HG03520 (cell line): ENCODE results near the gene TLDC2.
"Not testable (repeated sequence)": the region's sequence is repeated elsewhere in the genome, so short reads cannot be mapped to it uniquely, and the experiment has no call there.

ENCODE experiments used
- ATAC-seq: cut with Tn5 transposase; IDR thresholded peaks from one replicate; pipeline ENCODE4 v1.9.1; 2021; ENCODE audit warnings: mild to moderate bottlenecking, moderate library complexity; ENCODE audit not compliant: unreplicated experiment

TLDC2 gene

GRCh38 chr20:36866681-36867495 lies 9.1 kb upstream of the TLDC2 start:
- ATAC-seq: no peak

GRCh38 chr20:36871640-36872570 lies 4.0 kb upstream of the TLDC2 start:
- ATAC-seq: no peak

DNA sequence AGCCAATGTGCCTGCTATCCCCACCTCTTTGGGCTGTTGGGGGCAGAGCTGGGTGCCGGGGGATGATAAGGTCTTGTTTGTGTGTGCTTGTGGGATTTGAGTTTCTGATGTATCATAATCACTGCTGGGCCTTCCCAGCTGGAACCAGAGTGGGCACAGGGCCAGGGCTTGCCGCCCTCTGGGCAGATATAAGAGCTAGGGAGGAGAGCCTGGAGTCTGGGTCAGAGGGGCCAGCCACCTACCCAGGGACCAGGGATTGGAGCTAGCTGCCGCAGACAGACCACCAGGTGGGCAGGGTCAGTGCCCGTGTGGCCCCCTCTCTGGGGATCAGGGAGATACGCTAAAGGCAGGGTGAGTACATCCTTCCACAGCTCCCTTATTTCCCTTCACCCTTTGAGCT lies 3.1 kb upstream of the TLDC2 start:
- no peak for ATAC-seq

GRCh38 chr20:36873498-36874189 lies 2.3 kb upstream of the TLDC2 start:
- no peak for ATAC-seq

DNA sequence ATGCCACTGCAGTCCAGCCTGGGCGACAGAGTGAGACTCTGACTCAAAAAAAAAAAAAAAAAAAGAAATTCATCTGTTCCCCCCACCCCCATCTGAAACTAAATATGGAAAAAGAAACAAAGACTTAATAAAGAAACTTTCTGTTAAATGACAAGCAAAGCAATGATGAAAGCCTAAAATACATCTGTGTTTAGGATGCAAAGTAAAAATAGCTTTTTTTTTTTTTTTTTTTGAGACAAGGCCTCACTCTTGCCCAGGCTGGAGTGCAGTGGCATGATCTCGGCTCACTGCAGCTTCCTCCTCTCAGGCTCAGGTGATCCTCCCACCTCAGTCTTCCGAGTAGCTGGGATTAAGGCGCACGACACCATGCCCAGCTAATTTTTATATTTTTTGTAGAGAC lies 845 bp upstream of the TLDC2 start:
- not testable (repeated sequence) for ATAC-seq

DNA sequence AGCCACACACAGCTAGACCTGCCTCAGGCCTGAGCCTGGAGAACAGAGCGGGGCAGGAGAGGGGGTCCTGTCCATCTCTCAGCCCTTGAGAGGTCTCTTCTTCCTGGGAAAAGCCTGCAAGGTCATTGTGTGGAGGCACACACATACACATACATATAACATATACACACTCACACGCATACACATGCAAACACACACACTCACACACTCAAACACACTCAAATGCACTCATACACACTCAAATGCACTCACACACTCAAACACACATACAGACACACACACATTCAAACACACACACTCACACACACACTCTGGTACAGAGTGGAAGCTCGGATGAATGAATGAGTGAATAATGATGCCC lies 515 bp downstream of the TLDC2 start:
- ATAC-seq: no peak

DNA sequence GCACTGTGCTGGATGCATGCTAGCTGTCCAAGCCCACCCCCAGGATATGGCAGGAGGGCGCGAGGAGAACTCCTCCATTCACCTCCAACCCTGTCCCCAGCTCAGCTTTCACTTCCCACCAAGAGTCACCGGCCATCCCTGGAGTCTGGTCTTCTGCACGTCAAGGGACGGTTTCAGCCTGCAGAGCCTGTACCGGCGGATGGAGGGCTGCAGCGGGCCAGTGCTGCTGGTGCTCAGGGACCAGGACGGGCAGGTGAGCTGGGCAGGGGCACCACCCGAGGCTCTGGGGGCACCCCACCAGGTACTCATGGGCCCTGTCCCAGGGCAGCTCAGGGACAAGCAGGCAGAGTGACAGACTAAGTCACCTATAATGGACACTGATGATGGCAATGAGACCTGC lies 3.0 kb downstream of the TLDC2 start:
- ATAC-seq: no peak

- no peak for ATAC-seq
Observed at GRCh38 chr20:36880741-36881250, 4.9 kb downstream of the TLDC2 start.

GRCh38 chr20:36881331-36881730 lies 5.4 kb downstream of the TLDC2 start:
- no peak for ATAC-seq

GRCh38 chr20:36881888-36882287 lies 6.0 kb downstream of the TLDC2 start:
- no peak for ATAC-seq

GRCh38 chr20:36883977-36884535 lies 8.1 kb downstream of the TLDC2 start:
- ATAC-seq: no peak

- no peak for ATAC-seq
Observed at GRCh38 chr20:36885356-36885755, 9.4 kb downstream of the TLDC2 start.

GRCh38 chr20:36886859-36887751 lies 11.2 kb downstream of the TLDC2 start:
- no peak for ATAC-seq

DNA sequence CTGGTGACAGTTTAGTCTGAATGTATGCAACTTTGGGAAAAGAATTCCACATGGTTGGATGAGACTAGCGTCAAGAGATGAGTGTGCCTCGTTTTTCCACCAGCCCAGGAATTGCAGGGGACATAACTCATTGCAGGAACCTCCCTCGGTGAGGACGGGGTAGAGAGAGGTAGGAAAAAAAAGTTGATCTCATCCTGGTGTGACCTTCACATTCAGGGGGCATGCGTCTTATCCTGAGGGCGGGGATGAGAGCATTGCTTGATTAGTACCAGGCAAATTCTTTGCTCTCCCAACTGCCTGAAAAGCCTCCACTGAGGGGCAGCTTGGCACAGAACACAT lies 11.8 kb downstream of the TLDC2 start:
- no peak for ATAC-seq

DNA sequence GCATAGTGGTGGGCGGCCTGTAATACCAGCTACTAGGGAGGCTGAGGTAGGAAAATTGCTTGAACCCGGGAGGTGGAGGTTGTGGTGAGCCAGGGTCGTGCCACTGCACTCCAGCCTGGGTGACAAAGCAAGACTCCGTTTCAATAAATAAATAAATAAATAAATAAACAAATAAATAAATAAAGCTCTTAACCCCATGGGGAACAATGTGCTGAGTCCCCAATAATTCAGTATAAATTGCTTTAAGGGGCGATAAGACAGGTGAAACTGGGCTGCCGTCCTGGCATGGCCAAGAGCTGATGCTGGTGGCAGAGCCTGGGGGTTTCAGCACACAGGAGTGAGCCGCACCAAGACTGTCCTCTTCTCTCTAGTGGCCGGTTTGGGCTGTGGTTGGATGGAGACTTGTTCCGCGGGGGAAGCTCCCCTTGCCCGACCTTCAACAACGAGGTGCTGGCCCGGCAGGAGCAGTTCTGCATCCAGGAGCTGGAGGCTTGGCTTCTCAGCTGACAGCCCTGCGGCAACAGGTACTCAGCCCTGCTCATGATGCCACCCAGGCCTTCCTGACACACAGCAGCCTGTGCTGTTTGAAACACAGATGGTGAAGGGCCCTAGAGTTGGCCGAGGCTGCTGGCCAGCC lies 13.1 kb downstream of the TLDC2 start:
- ATAC-seq: no peak

DNA sequence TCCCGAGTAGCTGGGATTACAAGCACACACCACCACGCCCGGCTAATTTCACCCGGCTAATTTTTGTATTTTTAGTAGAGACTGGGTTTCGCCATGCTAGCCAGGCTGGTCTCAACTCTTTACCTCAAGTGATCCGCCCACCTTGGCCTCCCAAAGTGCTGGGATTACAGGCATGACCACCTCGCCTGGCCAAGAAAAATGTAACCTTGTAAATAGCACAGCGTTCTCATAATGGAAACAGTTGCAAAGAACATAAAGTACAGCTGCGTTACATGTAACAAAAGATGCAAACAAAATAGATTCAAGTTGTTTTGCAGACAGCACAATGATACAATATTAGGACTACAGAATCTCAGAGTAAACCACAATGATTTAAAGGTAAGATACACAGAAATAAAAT lies 14.6 kb downstream of the TLDC2 start:
- no peak for ATAC-seq

DNA sequence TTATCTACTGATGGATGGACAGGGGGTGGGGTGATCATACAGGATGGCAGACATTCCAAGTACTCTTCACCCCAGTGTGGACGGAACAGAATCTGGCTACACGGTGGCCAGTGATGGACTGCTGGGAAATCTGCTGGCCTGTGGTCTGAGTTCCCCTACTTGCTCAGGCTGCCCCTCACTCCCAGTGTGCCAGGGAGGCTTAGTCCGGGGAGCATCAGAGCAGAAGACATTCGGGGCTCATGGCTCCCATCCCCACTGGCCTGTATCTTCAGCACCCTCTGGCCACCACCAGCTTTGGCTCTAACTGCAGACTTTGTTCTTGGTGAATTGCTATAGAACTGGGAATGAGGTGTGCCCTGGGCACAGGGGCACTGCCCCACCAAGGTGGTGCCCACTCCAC lies 15.3 kb downstream of the TLDC2 start:
- ATAC-seq: no peak

GRCh38 chr20:36893801-36894200 lies 17.9 kb downstream of the TLDC2 start:
- ATAC-seq: no peak

DNA sequence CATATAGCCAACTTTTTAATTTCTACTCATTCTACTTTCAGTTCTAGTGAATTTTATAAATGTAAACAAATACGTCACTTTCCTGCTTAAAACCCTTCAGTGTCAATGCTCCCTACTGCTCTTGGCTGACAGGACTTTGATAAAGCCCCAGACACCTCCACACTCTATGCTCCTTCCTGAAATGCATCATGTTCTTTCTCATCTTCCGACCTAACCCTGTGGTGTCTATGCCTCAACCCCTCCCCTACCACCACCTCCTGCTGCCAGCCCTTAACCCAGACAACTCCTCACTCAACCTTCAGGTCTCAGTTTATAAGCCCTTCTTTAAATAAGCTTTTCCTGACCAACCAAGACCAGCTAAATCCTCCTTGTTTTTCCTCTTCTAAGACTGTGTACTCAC lies 19.1 kb downstream of the TLDC2 start:
- no peak for ATAC-seq

- no peak for ATAC-seq
Observed at GRCh38 chr20:36904690-36905089, 28.8 kb downstream of the TLDC2 start.
